A549 (cell line): Measurements from ENCODE around the gene TNFAIP8L1. TPM values are rescaled to one million over a fixed set of nuclear protein-coding genes. Genes with fewer than 3 reads are reported as not detected.

Source experiments
- ATAC-seq, 2 experiments: fragments of 200-7000 bp in 1 of 2; fragments of >200 bp in 1 of 2; cut with Nextera tagmentation in 1 of 2; cut with Tn5 transposase in 1 of 2; 3 replicates each; pipeline versions ENCODE4 v1.8.0 to v1.9.1; 2018 to 2020; ENCODE audit warnings: mild to moderate bottlenecking in 1 of 2, moderate library complexity in 1 of 2
- CTCF ChIA-PET: fragments of 300-600 bp; sonication (Branson Sonifier 250); formaldehyde crosslinking; extraction: SDS; loops from one replicate; lab custom pipeline; 2021; ENCODE audit warnings: antibody characterized with exemption, inconsistent platforms; lab: Yijun Ruan, JAX
- POLR2A ChIA-PET: fragments of 350-600 bp; formaldehyde crosslinking; extraction: SDS; loops from one replicate; lab custom pipeline; 2021; ENCODE audit warnings: antibody characterized with exemption, inconsistent platforms; lab: Yijun Ruan, JAX
- DNase-seq, 2 experiments: peaks; one replicate each; pipeline versions ENCODE4 v3.0.0 to v3.0.0-alpha.2; 2011 to 2016; ENCODE audit warnings: low read depth in 1 of 2, low spot score in 1 of 2
- FAIRE-seq: peaks from 2 replicates; lab custom pipeline; 2011; peaks lifted over from hg19 to GRCh38; lab: Jason Lieb, UNC
- H3K27ac ChIP-seq, 2 experiments: fragments of >200 bp; sonication (Bioruptor Twin); formaldehyde crosslinking; 3 replicates each; pipeline ENCODE4 v1.5.1; 2016 to 2017
- H3K4me1 ChIP-seq: fragments of >200 bp; sonication (Bioruptor Twin); formaldehyde crosslinking; 3 replicates; pipeline ENCODE4 v1.6.1; 2016
- H3K4me2 ChIP-seq: fragments of >200 bp; sonication (Bioruptor Twin); formaldehyde crosslinking; 3 replicates; pipeline ENCODE4 v1.6.1; 2016
- H3K4me3 ChIP-seq: fragments of >200 bp; sonication (Bioruptor Twin); formaldehyde crosslinking; 3 replicates; pipeline ENCODE4 v1.5.1; 2016
- H3K9me3 ChIP-seq: fragments of >200 bp; sonication (Bioruptor Twin); formaldehyde crosslinking; 3 replicates; pipeline ENCODE4 v1.6.1; 2016
- CBX8 ChIP-seq: fragments of 200-600 bp; sonication (generic); IDR thresholded peaks from 2 replicates; pipeline ENCODE4 v1.6.1; 2016
- CEBPB ChIP-seq, 2 experiments: fragments of >200 bp in 1 of 2; sonication (Bioruptor Twin) in 1 of 2; formaldehyde crosslinking in 1 of 2; IDR thresholded peaks; 2 replicates each; pipeline ENCODE4 v1.6.1; 2012 to 2016
- CHD2 ChIP-seq: fragments of 150-350 bp; IDR thresholded peaks from 2 replicates; pipeline ENCODE4 v1.6.1; 2014; ENCODE audit warnings: low read length; ENCODE audit not compliant: partially characterized antibody
- CHD4 ChIP-seq: fragments of 200-600 bp; sonication (generic); IDR thresholded peaks from 2 replicates; pipeline ENCODE4 v1.6.1; 2016; ENCODE audit warnings: antibody characterized with exemption, mild to moderate bottlenecking, borderline replicate concordance
- EHF ChIP-seq: fragments of 250-450 bp; sonication (Bioruptor Pico); IDR thresholded peaks from 2 replicates; pipeline ENCODE4 v1.5.0; 2020; ENCODE audit warnings: mild to moderate bottlenecking
- EHMT2 ChIP-seq: fragments of 200-600 bp; sonication (generic); IDR thresholded peaks from 2 replicates; pipeline ENCODE4 v1.6.1; 2016; ENCODE audit warnings: antibody characterized with exemption, low read depth, mild to moderate bottlenecking, moderate library complexity
- EP300 ChIP-seq, 2 experiments: fragments of >200 bp; sonication (Bioruptor Twin); formaldehyde crosslinking; IDR thresholded peaks; 2 replicates in 1 of 2; 3 replicates in 1 of 2; pipeline ENCODE4 v1.6.1; 2016 to 2017
- FOSL2 ChIP-seq, 2 experiments: fragments of 450-650 bp in 1 of 2; fragments of >200 bp in 1 of 2; sonication (Bioruptor Twin) in 1 of 2; formaldehyde crosslinking; IDR thresholded peaks; 2 replicates each; pipeline versions ENCODE4 v1.5.0 to v1.6.1; 2016 to 2020; ENCODE audit warnings: mild to moderate bottlenecking in 1 of 2, moderate library complexity in 1 of 2
- FOXS1 ChIP-seq: fragments of 250-450 bp; sonication (Bioruptor Pico); IDR thresholded peaks from 2 replicates; pipeline ENCODE4 v1.5.0; 2020; ENCODE audit warnings: mild to moderate bottlenecking, moderate library complexity
- HES2 ChIP-seq: fragments of >200 bp; sonication (Bioruptor Twin); formaldehyde crosslinking; IDR thresholded peaks from 2 replicates; pipeline ENCODE4 v1.6.1; 2016
- HEYL ChIP-seq: fragments of 250-450 bp; sonication (Bioruptor Pico); IDR thresholded peaks from 2 replicates; pipeline ENCODE4 v1.8.0; 2021; ENCODE audit warnings: mild to moderate bottlenecking, moderate library complexity
- HMGXB4 ChIP-seq: fragments of 250-450 bp; sonication (Bioruptor Pico); IDR thresholded peaks from 2 replicates; pipeline ENCODE4 v1.5.0; 2021; ENCODE audit warnings: mild to moderate bottlenecking, moderate library complexity, borderline replicate concordance
- HOXA7 ChIP-seq: fragments of 250-450 bp; sonication (Bioruptor Pico); IDR thresholded peaks from 2 replicates; pipeline ENCODE4 v1.5.0; 2020; ENCODE audit warnings: mild to moderate bottlenecking, moderate library complexity
- JUNB ChIP-seq: fragments of >200 bp; sonication (Bioruptor Twin); formaldehyde crosslinking; IDR thresholded peaks from 2 replicates; pipeline ENCODE4 v1.6.1; 2016
- KDM1A ChIP-seq: fragments of 200-600 bp; sonication (generic); IDR thresholded peaks from 2 replicates; pipeline ENCODE4 v1.6.1; 2016; ENCODE audit warnings: low read depth, mild to moderate bottlenecking
- MAZ ChIP-seq: fragments of 150-350 bp; IDR thresholded peaks from 2 replicates; pipeline ENCODE4 v1.6.1; 2014; ENCODE audit warnings: antibody characterized with exemption, low read depth, low read length, borderline replicate concordance
- NR3C1 ChIP-seq: fragments of >200 bp; sonication (Bioruptor Twin); formaldehyde crosslinking; IDR thresholded peaks from 3 replicates; pipeline ENCODE4 v1.6.1; 2017
- RAD21 ChIP-seq, 2 experiments: fragments of >200 bp in 1 of 2; sonication (Bioruptor Twin) in 1 of 2; formaldehyde crosslinking in 1 of 2; IDR thresholded peaks in 1 of 2; conservative IDR thresholded peaks in 1 of 2; 2 replicates in 1 of 2; 3 replicates in 1 of 2; pipeline ENCODE4 v1.6.1; 2012 to 2018; ENCODE audit warnings: inconsistent platforms in 1 of 2
- REST ChIP-seq: fragments of 200-600 bp; sonication (generic); IDR thresholded peaks from 2 replicates; pipeline ENCODE4 v1.6.1; 2016; ENCODE audit warnings: antibody characterized with exemption, mild to moderate bottlenecking, moderate library complexity
- TP53 ChIP-seq: fragments of 250-450 bp; sonication (Bioruptor Pico); IDR thresholded peaks from 2 replicates; pipeline ENCODE4 v1.5.0; 2021; ENCODE audit warnings: mild to moderate bottlenecking, moderate library complexity
- ZC3H11A ChIP-seq: fragments of 450-650 bp; IDR thresholded peaks from 2 replicates; pipeline ENCODE4 v1.6.1; 2014; ENCODE audit warnings: antibody characterized with exemption, mild to moderate bottlenecking
- WGBS: methylation state at CpG from one replicate; pipeline ENCODE4 v1.1.6; 2017; ENCODE audit errors: missing lambda C conversion rate; 5-methylcytosine and 5-hydroxymethylcytosine counted together
- polyA plus RNA-seq, 4 experiments: library from polyadenylated mRNA; depleted of rRNA in 3 of 4; stranded (reverse); fragments of >200 nt; fragmentation: RNase III in 1 of 4; extraction: RNeasy Plus Mini Kit Qiagen cat#74134 plus additional on column Dnase treatment in 1 of 4; gene quantifications; 2 replicates in 3 of 4; 3 replicates in 1 of 4; pipeline ENCODE4 v1.2.3, GENCODE V29; 2011 to 2017

TNFAIP8L1 gene
- polyA plus RNA-seq, 2 of the 4 experiments (the other 2 are of a cell fraction) = 3.2 to 5.9 TPM

GRCh38 chr19:4633140-4633967, 6.0 kb upstream of the TNFAIP8L1 start (continued):
- TF ChIP-seq REST = no peak
- peak; percentile 46 to 47; a peak in 4 of 5 replicates for TF ChIP-seq RAD21 (conservative IDR thresholded peaks at IDR 0.05 in 1 of 2, IDR thresholded peaks at IDR 0.05 in 1 of 2)
- TF ChIP-seq HEYL (CRISPR knock-in tag) = no peak
- TF ChIP-seq CHD4 = peak; percentile 68; the same call in 1 of the 2 replicates
- no peak for TF ChIP-seq FOSL2 (IDR thresholded peaks at IDR 0.05)
- TF ChIP-seq FOSL2 (CRISPR knock-in tag; IDR thresholded peaks at IDR 0.05) = peak; percentile 4; the same call in 1 of the 2 replicates
- TF ChIP-seq, all 56 proteins: peak for 11

- 48% methylated on average over 5 of the region's 13 CpGs for WGBS
- DNase-seq (no peak), FAIRE-seq (no peak), ATAC-seq (no peak)
- ChIA-PET POLR2A (interaction anchor here (0.7 kb wide), 1 partner anchor 59 kb away, joined by 3 read pairs; no protein-coding TSS in a partner anchor), CTCF (interaction anchor here (0.6 to 3.4 kb wide), 32 partner anchors 9 to 171 kb away, joined by 3 to 118 read pairs (median 8); partner anchors contain the start of genes HDGFL2 and SEMA6B)
- Histone ChIP-seq H3K4me3 (peak overlapping the region; percentile 48), H3K9me3 (no peaks in the 10 kb centered on the region), H3K4me2 (peak overlapping the region; percentile 92), H3K4me1 (peaks cover 33% of the 10 kb centered on the region), H3K27ac (peak overlapping the region; percentile 81 to 92)
- TF ChIP-seq FOSL2 (IDR thresholded peaks at IDR 0.05) (no peak), FOSL2 (CRISPR knock-in tag; IDR thresholded peaks at IDR 0.05) (no peak), MAZ (no peak), TP53 (CRISPR knock-in tag) (no peak), EHMT2 (no peak), FOXS1 (CRISPR knock-in tag) (no peak), EP300 (IDR thresholded peaks at IDR 0.05) (no peak), CBX8 (no peak), ZC3H11A (no peak), HOXA7 (CRISPR knock-in tag) (no peak), CHD2 (no peak), REST (no peak), KDM1A (no peak), HEYL (CRISPR knock-in tag) (no peak), JUNB (no peak), NR3C1 (no peak), HES2 (no peak), HMGXB4 (CRISPR knock-in tag) (no peak), EHF (CRISPR knock-in tag) (no peak), CEBPB (IDR thresholded peaks at IDR 0.05) (no peak)
Measured at GRCh38 chr19:4635754-4636116, 3.6 kb upstream of the TNFAIP8L1 start.
